ENCODE results near the gene WDR26.

DNA sequence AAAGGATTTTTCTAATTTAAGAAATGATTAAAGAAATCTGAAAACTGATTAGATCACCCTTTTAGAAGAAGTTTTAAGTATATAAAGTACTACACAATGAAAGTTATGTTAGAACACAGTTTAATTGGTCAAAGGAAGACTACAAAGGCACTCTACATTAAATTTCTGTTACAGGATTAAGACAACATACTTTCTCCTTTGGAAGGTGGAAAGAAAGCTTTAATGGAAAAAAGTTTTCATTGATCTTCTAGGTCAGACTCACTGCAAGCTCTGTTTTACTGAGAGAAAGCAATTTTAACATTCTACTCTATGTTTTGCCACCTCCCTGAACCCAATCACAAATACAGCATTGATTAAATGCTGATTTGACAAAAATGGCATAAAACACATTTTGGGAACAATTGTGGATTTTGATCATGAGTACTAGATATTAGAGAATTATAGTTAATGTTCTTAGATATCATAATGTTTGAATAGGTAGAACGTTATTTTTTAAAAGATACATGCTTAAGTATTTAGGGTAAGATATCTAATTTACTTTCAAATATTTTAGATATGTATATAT, 32.0 kb downstream of the WDR26 start:
- TF ChIP-seq, protein P1, sequence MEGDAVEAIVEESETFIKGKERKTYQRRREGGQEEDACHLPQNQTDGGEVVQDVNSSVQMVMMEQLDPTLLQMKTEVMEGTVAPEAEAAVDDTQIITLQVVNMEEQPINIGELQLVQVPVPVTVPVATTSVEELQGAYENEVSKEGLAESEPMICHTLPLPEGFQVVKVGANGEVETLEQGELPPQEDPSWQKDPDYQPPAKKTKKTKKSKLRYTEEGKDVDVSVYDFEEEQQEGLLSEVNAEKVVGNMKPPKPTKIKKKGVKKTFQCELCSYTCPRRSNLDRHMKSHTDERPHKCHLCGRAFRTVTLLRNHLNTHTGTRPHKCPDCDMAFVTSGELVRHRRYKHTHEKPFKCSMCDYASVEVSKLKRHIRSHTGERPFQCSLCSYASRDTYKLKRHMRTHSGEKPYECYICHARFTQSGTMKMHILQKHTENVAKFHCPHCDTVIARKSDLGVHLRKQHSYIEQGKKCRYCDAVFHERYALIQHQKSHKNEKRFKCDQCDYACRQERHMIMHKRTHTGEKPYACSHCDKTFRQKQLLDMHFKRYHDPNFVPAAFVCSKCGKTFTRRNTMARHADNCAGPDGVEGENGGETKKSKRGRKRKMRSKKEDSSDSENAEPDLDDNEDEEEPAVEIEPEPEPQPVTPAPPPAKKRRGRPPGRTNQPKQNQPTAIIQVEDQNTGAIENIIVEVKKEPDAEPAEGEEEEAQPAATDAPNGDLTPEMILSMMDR (IDR thresholded peaks at IDR 0.05), result no peak
- TF ChIP-seq ZFX (IDR thresholded peaks at IDR 0.05; ENCODE audit: borderline replicate concordance), result no peak

Data from 22Rv1 (cell line).